Uterus (tissue), 4 donors: ENCODE results near the gene SLFN14. TPM values are rescaled to one million over a fixed set of nuclear protein-coding genes. Genes with fewer than 3 reads are reported as not detected.

Source experiments
- DNase-seq, 2 donors: peaks; one replicate each; pipeline ENCODE4 v3.0.0-alpha.2; 2019 to 2020
- H3K27ac ChIP-seq, 2 donors: fragments of 200-600 bp; sonication (generic); 1 replicate in 1 of 2; 2 replicates in 1 of 2; pipeline ENCODE4 v1.5.1; 2016 to 2018
- H3K27me3 ChIP-seq, 2 donors: fragments of 200-600 bp; sonication (generic); one replicate each; pipeline ENCODE4 v1.5.1; 2018 to 2019; ENCODE audit warnings: control low read depth in 1 of 2
- H3K36me3 ChIP-seq, 2 donors: fragments of 200-600 bp; sonication (generic); one replicate each; pipeline ENCODE4 v1.5.1; 2019; ENCODE audit warnings: control low read depth in 1 of 2
- H3K4me1 ChIP-seq, 2 donors: fragments of 200-600 bp; sonication (generic); one replicate each; pipeline ENCODE4 v1.5.1; 2018 to 2019; ENCODE audit warnings: control low read depth in 1 of 2
- H3K4me3 ChIP-seq, 2 donors: fragments of 200-600 bp; sonication (generic); 1 replicate in 1 of 2; 2 replicates in 1 of 2; pipeline ENCODE4 v1.5.1; 2018 to 2019; ENCODE audit warnings: mild to moderate bottlenecking in 1 of 2
- H3K9me3 ChIP-seq, 2 donors: fragments of 200-600 bp; sonication (generic); one replicate each; pipeline ENCODE4 v1.5.1; 2019; ENCODE audit warnings: control low read depth in 1 of 2
- POLR2A ChIP-seq, 2 donors: fragments of 450-650 bp; IDR thresholded peaks; one replicate each; pipeline ENCODE4 v1.6.1; 2016; ENCODE audit warnings: antibody characterized with exemption in 2 of 2, mild to moderate bottlenecking in 1 of 2, moderate library complexity in 1 of 2
- intact Hi-C: fragments of 100-400 bp; cut with DNase I; formaldehyde crosslinking; loops from one replicate; pipeline ENCODE4 v1.15.1; 2023; ENCODE audit warnings: low total_unique reads
- total RNA-seq, 4 donors: library from RNA; depleted of rRNA in 3 of 4; stranded (reverse); fragments of >200 nt in 3 of 4; gene quantifications; one replicate each; pipeline versions ENCODE4 v1.1.0 to v1.2.4, GENCODE V29; 2014 to 2023
- TF ChIP-seq, protein P1 (sequence below), 4 experiments: fragments of 200-600 bp in 2 of 4; fragments of 450-650 bp in 2 of 4; sonication (generic) in 2 of 4; IDR thresholded peaks; one replicate each; pipeline ENCODE4 v1.5.1; 2016 to 2019; ENCODE audit warnings: antibody characterized with exemption in 4 of 4, mild to moderate bottlenecking in 2 of 4, moderate library complexity in 1 of 4
- donor health status: DM: yes; HTN: yes; CAD: no.

The SLFN14 gene
- total RNA-seq, 4 donors from 2014 or later, result 0.76 TPM; not detected in 3

DNA sequence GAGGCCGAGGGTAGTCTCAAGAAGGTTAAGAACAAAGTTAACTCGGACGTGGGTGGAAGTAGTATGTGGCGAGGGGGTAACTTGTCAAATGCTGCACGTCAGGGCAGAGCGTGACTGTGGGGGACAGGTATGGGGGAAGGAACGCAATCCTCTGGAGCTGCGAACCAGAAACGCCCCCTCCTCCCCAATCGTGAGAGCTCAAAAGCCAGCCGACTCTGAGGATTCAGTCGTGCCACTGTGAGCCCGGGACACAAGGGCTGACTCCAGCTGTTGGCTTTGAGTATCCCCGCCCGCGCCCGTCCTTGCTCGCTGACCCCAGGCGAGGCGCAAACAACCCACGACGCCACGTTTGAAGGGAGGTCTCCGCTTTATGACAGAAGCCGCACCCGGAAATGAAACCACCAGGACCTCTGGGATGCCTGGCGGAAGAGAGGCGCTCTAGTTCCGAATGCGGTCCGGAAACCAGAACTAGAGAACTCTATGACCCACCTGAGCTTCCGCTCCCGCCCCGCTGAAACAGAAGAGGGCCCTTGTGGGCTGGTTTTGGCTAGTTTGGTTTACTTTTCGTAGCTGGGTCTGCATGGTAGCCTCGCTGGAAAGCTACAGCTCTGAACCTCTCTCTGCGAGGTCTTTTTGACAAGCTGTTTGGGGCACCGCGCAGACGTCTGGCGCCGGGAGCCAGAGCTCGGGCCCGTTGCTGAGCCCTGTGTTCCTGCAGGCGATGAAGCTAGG, 17.7 kb upstream of the SLFN14 start, which contains the start of gene PEX12:
Gene PEX12, minus strand, starts transcription at position 375 of the 732 bp plus-strand sequence. CDS start 550 bp downstream, outside the sequence.
- Histone ChIP-seq H3K4me3 (peak within 1 kb of the TSS; percentile 54 to 90), H3K9me3 (no peaks in the 10 kb centered on the region), H3K36me3 (no peaks in the 10 kb centered on the region), H3K27ac (peak within 1 kb of the TSS; percentile 85 to 89), H3K4me1 (peaks cover 0 to 5% of the 10 kb centered on the region in 2 donors), H3K27me3 (no peaks in the 10 kb centered on the region)
- TF ChIP-seq, protein P1, sequence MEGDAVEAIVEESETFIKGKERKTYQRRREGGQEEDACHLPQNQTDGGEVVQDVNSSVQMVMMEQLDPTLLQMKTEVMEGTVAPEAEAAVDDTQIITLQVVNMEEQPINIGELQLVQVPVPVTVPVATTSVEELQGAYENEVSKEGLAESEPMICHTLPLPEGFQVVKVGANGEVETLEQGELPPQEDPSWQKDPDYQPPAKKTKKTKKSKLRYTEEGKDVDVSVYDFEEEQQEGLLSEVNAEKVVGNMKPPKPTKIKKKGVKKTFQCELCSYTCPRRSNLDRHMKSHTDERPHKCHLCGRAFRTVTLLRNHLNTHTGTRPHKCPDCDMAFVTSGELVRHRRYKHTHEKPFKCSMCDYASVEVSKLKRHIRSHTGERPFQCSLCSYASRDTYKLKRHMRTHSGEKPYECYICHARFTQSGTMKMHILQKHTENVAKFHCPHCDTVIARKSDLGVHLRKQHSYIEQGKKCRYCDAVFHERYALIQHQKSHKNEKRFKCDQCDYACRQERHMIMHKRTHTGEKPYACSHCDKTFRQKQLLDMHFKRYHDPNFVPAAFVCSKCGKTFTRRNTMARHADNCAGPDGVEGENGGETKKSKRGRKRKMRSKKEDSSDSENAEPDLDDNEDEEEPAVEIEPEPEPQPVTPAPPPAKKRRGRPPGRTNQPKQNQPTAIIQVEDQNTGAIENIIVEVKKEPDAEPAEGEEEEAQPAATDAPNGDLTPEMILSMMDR (IDR thresholded peaks at IDR 0.05), result peak in 2 of 4 experiments; percentile 17 to 19
- TF ChIP-seq POLR2A (IDR thresholded peaks at IDR 0.05), result peak; percentile 57 to 75
- peak; percentile 86 to 89 for DNase-seq
- intact Hi-C loops, result no loop called here

DNA sequence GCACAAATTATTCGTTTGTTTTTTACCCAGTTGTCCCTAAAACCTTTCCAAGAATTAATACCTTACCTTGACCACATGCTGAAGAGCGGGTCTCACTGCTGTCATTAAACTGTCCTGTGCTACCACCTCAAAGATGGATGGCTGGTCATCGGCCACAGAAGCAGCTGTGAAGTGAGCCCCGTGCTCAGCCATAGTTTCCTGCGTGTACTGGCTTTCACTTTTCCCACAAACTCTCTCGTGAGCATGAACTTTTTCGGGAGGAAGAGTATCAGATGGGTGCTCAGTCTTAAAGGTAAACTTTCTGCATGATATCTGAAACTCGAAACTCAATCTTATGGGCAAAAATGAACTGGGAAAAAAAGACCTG, 17.2 kb upstream of the SLFN14 start:
- no peak for DNase-seq

DNA sequence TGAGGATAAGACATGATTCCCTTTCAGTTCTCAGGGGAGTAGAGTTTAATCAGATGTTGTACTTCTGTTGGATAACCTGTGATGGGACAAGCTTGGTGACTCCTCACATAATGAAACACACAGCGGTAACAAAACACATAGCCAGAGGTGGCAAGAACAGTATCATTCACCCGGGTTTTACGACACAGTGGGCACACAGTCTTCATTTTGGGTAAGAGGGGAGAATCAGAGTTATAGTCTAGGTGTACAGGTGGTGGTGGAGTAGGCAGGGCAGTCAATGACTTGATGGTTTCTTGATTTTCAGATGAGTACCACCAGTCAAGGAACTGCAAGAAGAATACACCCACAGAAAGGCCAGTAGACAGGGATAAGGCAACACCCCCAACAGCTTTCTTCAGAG, 15.1 kb upstream of the SLFN14 start:
- no peaks in the 10 kb centered on the region for H3K9me3 ChIP-seq
- intact Hi-C loops, result no loop called here
- H3K36me3 ChIP-seq, result no peaks in the 10 kb centered on the region

More for the DNA sequence above, 17.2 kb upstream of the SLFN14 start:
- H3K9me3 ChIP-seq, result no peaks in the 10 kb centered on the region
- peak overlapping the region; percentile 54 to 90 for H3K4me3 ChIP-seq
- H3K4me1 ChIP-seq, result peaks cover 0 to 5% of the 10 kb centered on the region in 2 donors
- H3K27me3 ChIP-seq, result no peaks in the 10 kb centered on the region
- peak overlapping the region; percentile 85 to 89 for H3K27ac ChIP-seq
- no peaks in the 10 kb centered on the region for H3K36me3 ChIP-seq
- TF ChIP-seq, protein P1 (IDR thresholded peaks at IDR 0.05), result no peak
- TF ChIP-seq POLR2A (IDR thresholded peaks at IDR 0.05), result no peak
- intact Hi-C loops, result no loop called here

DNA sequence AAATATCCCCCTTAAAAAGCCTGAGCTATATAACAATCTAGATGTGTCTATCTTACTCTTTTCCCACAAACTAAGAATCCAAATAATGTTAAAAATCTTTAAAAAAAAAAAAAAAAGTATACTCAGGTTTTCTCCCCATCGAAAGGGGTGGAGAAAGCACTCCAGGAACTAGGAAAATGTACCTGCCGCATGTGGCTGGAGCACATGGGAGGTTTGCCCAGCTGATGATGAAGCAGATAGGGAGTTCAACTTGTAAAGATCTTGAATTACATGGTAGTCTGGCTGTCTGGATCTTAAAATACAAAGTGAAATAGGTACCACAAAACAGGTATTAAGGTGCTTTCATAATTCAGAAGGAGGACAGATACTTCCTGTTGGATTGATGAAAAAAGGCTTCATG, 8.8 kb upstream of the SLFN14 start:
- H3K27me3 ChIP-seq, result no peaks in the 10 kb centered on the region
- no peak for DNase-seq
- no peaks in the 10 kb centered on the region for H3K9me3 ChIP-seq
- H3K36me3 ChIP-seq, result no peaks in the 10 kb centered on the region
- H3K4me1 ChIP-seq, result peaks cover 9 to 11% of the 10 kb centered on the region in 2 donors
- intact Hi-C loops, result no loop called here
- no peak overlapping the region for H3K27ac ChIP-seq
- TF ChIP-seq POLR2A (IDR thresholded peaks at IDR 0.05), result no peak
- TF ChIP-seq, protein P1 (IDR thresholded peaks at IDR 0.05), result no peak
- no peak overlapping the region for H3K4me3 ChIP-seq

More for the DNA sequence above, 15.1 kb upstream of the SLFN14 start:
- Histone ChIP-seq H3K4me1 (peaks cover 0 to 5% of the 10 kb centered on the region in 2 donors), H3K27me3 (no peaks in the 10 kb centered on the region), H3K4me3 (no peak overlapping the region), H3K27ac (no peak overlapping the region)
- no peak for TF ChIP-seq POLR2A (IDR thresholded peaks at IDR 0.05)
- TF ChIP-seq, protein P1 (IDR thresholded peaks at IDR 0.05), result no peak
- DNase-seq, result no peak

DNA sequence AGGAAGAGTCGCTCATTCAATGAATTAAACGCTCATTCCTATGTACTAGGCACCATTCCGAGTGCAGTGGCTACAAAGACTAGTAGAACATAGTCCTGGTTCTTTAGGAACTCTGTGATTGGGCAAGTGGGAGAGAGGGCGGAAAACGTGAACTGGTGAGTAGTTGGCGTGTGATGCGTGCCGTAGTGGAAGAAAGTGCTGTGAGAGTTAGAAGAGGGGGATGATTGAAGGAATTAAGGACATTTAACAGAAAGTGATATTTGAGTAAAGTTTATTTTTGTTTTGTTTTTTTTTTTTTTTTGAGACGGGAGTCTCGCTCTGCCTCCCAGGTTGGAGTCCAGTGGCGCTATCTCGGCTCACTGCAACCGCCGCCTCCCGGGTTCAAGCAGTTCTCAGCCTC, 7.9 kb upstream of the SLFN14 start:
- Histone ChIP-seq H3K36me3 (no peaks in the 10 kb centered on the region), H3K27ac (peak overlapping the region; percentile 70 to 88), H3K9me3 (no peaks in the 10 kb centered on the region), H3K27me3 (no peaks in the 10 kb centered on the region), H3K4me1 (peaks cover 9 to 11% of the 10 kb centered on the region in 2 donors), H3K4me3 (peak overlapping the region; percentile 69 to 81)
- no peak for DNase-seq
- intact Hi-C loops, result no loop called here
- TF ChIP-seq, protein P1 (IDR thresholded peaks at IDR 0.05), result no peak
- no peak for TF ChIP-seq POLR2A (IDR thresholded peaks at IDR 0.05)
